T-helper 2 cell treated with Interferon-gamma antibody and Interleukin-4, amounts not matched to agents 5 μg/mL and 100 μg/mL, for 36 hours (primary cell): ENCODE data around the gene MAD1L1.
A peak's percentile ranks its signal among the peaks of the same experiment; 100 is the strongest.
"Not testable (repeated sequence)": the region's sequence is repeated elsewhere in the genome, so short reads cannot be mapped to it uniquely, and the experiment has no call there.

Experiments used
- DNase-seq: peaks from one replicate; pipeline ENCODE4 v3.0.0; 2021; ENCODE audit warnings: low spot score
- H3K27ac Mint-ChIP-seq: one replicate; pipeline ENCODE4 v1.8.0; 2021; ENCODE audit warnings: mild to moderate bottlenecking, mixed read lengths
- H3K27me3 Mint-ChIP-seq: one replicate; pipeline ENCODE4 v1.8.0; 2021; ENCODE audit warnings: low read depth, mixed read lengths
- H3K36me3 Mint-ChIP-seq: one replicate; pipeline ENCODE4 v1.8.0; 2021; ENCODE audit warnings: low read depth, mixed read lengths
- H3K4me1 Mint-ChIP-seq: one replicate; pipeline ENCODE4 v1.8.0; 2021; ENCODE audit warnings: low read depth, mixed read lengths
- H3K4me3 Mint-ChIP-seq: one replicate; pipeline ENCODE4 v1.8.0; 2022; ENCODE audit warnings: mild to moderate bottlenecking, moderate library complexity, mixed read lengths
- H3K9me3 Mint-ChIP-seq: one replicate; pipeline ENCODE4 v1.8.0; 2021; ENCODE audit warnings: mixed read lengths

The MAD1L1 gene

GRCh38 chr7:1868516-1869165 lies 364.1 kb downstream of the MAD1L1 start:
- peaks cover 10% of the 10 kb centered on the region for H3K9me3 Mint-ChIP-seq
- H3K4me3 Mint-ChIP-seq = no peak overlapping the region
- peaks cover 13% of the 10 kb centered on the region for H3K36me3 Mint-ChIP-seq
- no peak overlapping the region for H3K27ac Mint-ChIP-seq
- H3K4me1 Mint-ChIP-seq = peaks cover 2% of the 10 kb centered on the region
- DNase-seq = no peak
- no peaks in the 10 kb centered on the region for H3K27me3 Mint-ChIP-seq

GRCh38 chr7:1867370-1868260 lies 365.1 kb downstream of the MAD1L1 start:
- peaks cover 2% of the 10 kb centered on the region for H3K4me1 Mint-ChIP-seq
- peaks cover 12% of the 10 kb centered on the region for H3K36me3 Mint-ChIP-seq
- no peak for DNase-seq
- H3K27me3 Mint-ChIP-seq = no peaks in the 10 kb centered on the region
- H3K9me3 Mint-ChIP-seq = peaks cover 10% of the 10 kb centered on the region
- no peak overlapping the region for H3K27ac Mint-ChIP-seq
- H3K4me3 Mint-ChIP-seq = no peak overlapping the region

GRCh38 chr7:1866601-1867000 lies 366.1 kb downstream of the MAD1L1 start:
- no peaks in the 10 kb centered on the region for H3K27me3 Mint-ChIP-seq
- peaks cover 2% of the 10 kb centered on the region for H3K4me1 Mint-ChIP-seq
- DNase-seq = no peak
- H3K9me3 Mint-ChIP-seq = peaks cover 9% of the 10 kb centered on the region
- no peak overlapping the region for H3K4me3 Mint-ChIP-seq
- H3K36me3 Mint-ChIP-seq = peaks cover 9% of the 10 kb centered on the region
- no peak overlapping the region for H3K27ac Mint-ChIP-seq

GRCh38 chr7:1865571-1866255 lies 367.0 kb downstream of the MAD1L1 start:
- H3K36me3 Mint-ChIP-seq = peaks cover 5% of the 10 kb centered on the region
- DNase-seq = no peak
- no peaks in the 10 kb centered on the region for H3K27me3 Mint-ChIP-seq
- peaks cover 2% of the 10 kb centered on the region for H3K4me1 Mint-ChIP-seq
- H3K9me3 Mint-ChIP-seq = peaks cover 1% of the 10 kb centered on the region
- H3K27ac Mint-ChIP-seq = no peak overlapping the region
- no peak overlapping the region for H3K4me3 Mint-ChIP-seq

- no peaks in the 10 kb centered on the region for H3K27me3 Mint-ChIP-seq
- DNase-seq = no peak
- peaks cover 1% of the 10 kb centered on the region for H3K36me3 Mint-ChIP-seq
- H3K9me3 Mint-ChIP-seq = no peaks in the 10 kb centered on the region
- H3K4me3 Mint-ChIP-seq = no peak overlapping the region
- peaks cover 2% of the 10 kb centered on the region for H3K4me1 Mint-ChIP-seq
- H3K27ac Mint-ChIP-seq = no peak overlapping the region
Observed at GRCh38 chr7:1865000-1865555, 367.7 kb downstream of the MAD1L1 start.

GRCh38 chr7:1864161-1864940 lies 368.4 kb downstream of the MAD1L1 start:
- no peaks in the 10 kb centered on the region for H3K27me3 Mint-ChIP-seq
- DNase-seq = no peak
- no peaks in the 10 kb centered on the region for H3K36me3 Mint-ChIP-seq
- no peak overlapping the region for H3K4me3 Mint-ChIP-seq
- H3K27ac Mint-ChIP-seq = no peak overlapping the region
- no peaks in the 10 kb centered on the region for H3K9me3 Mint-ChIP-seq
- peaks cover 2% of the 10 kb centered on the region for H3K4me1 Mint-ChIP-seq

- H3K36me3 Mint-ChIP-seq = no peaks in the 10 kb centered on the region
- no peaks in the 10 kb centered on the region for H3K9me3 Mint-ChIP-seq
- no peak overlapping the region for H3K4me3 Mint-ChIP-seq
- peaks cover 2% of the 10 kb centered on the region for H3K4me1 Mint-ChIP-seq
- DNase-seq = no peak
- H3K27ac Mint-ChIP-seq = peak overlapping the region; percentile 20
- no peaks in the 10 kb centered on the region for H3K27me3 Mint-ChIP-seq
Observed at GRCh38 chr7:1863091-1863900, 369.4 kb downstream of the MAD1L1 start.

GRCh38 chr7:1862560-1862959 lies 370.2 kb downstream of the MAD1L1 start:
- H3K27me3 Mint-ChIP-seq = no peaks in the 10 kb centered on the region

GRCh38 chr7:1861799-1862458 lies 370.8 kb downstream of the MAD1L1 start:
- DNase-seq = no peak
- Mint-ChIP-seq H3K36me3 (no peaks in the 10 kb centered on the region), H3K27ac (no peak overlapping the region), H3K27me3 (no peaks in the 10 kb centered on the region), H3K4me1 (no peaks in the 10 kb centered on the region), H3K9me3 (no peaks in the 10 kb centered on the region), H3K4me3 (no peak overlapping the region)

More at GRCh38 chr7:1862560-1862959, 370.2 kb downstream of the MAD1L1 start:
- Mint-ChIP-seq H3K36me3 (no peaks in the 10 kb centered on the region), H3K9me3 (no peaks in the 10 kb centered on the region), H3K4me3 (no peak overlapping the region), H3K27ac (no peak overlapping the region), H3K4me1 (peaks cover 2% of the 10 kb centered on the region)
- no peak for DNase-seq

- H3K4me1 Mint-ChIP-seq, H3K4me3 Mint-ChIP-seq, DNase-seq, H3K27me3 Mint-ChIP-seq, H3K27ac Mint-ChIP-seq, H3K9me3 Mint-ChIP-seq, H3K36me3 Mint-ChIP-seq: not testable (repeated sequence)
Observed at GRCh38 chr7:1860881-1861798, 371.6 kb downstream of the MAD1L1 start.

GRCh38 chr7:1859266-1860035 lies 373.3 kb downstream of the MAD1L1 start:
- no peak overlapping the region for H3K27ac Mint-ChIP-seq
- H3K36me3 Mint-ChIP-seq = peaks cover 12% of the 10 kb centered on the region
- no peak overlapping the region for H3K4me3 Mint-ChIP-seq
- DNase-seq = no peak
- no peaks in the 10 kb centered on the region for H3K27me3 Mint-ChIP-seq
- peaks cover 11% of the 10 kb centered on the region for H3K4me1 Mint-ChIP-seq
- no peaks in the 10 kb centered on the region for H3K9me3 Mint-ChIP-seq
